SW480 (cell line): Measurements from ENCODE around the gene FOXO4.

Experiments used
- DNase-seq: peaks from one replicate; pipeline ENCODE4 v3.0.0-alpha.2; 2016; ENCODE audit warnings: low spot score

The FOXO4 gene

GRCh38 chrX:71143508-71143907 is 47.9 kb downstream of the FOXO4 start:
- no peak for DNase-seq

GRCh38 chrX:71144651-71145050 is 49.0 kb downstream of the FOXO4 start, which contains the start of gene NLGN3:
TSS of gene NLGN3 (plus strand) at chrX:71144841. CDS start at chrX:71147750, 2,909 bp downstream.
- DNase-seq, result no peak

GRCh38 chrX:71147496-71148277 is 52.0 kb downstream of the FOXO4 start:
- no peak for DNase-seq

- DNase-seq, result no peak
Observed at GRCh38 chrX:71148278-71148663, 52.6 kb downstream of the FOXO4 start.

- no peak for DNase-seq
Observed at GRCh38 chrX:71151366-71151765, 55.7 kb downstream of the FOXO4 start.
